DMS 273 treated with DMSO at 0.1 percent for 48 hours (cell line): Measurements from ENCODE around the gene ZBED4.

Source experiments
- DNase-seq: peaks from one replicate; lab custom pipeline; 2025; lab: John Stamatoyannopoulos, UW

Gene ZBED4

DNA sequence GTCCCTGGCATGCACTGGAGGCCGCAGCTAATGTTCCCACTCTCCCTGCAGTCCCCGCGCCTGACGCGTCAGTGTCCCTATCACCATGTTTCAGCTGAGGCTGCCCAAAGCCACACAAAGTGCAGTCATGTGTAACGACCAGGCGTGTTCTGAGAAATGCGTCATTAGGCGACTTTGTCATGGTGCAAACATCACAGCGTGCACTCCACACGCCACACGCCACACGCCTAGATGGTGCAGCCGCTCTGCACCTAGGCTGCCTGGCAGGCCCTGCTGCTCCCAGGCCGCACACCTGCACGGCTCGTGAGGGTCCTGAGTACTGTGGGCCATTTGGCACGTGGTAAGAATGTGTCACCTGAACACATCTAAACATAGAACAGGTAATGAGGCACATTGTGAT lies 67.2 kb downstream of the ZBED4 start:
- DNase-seq: no peak

DNA sequence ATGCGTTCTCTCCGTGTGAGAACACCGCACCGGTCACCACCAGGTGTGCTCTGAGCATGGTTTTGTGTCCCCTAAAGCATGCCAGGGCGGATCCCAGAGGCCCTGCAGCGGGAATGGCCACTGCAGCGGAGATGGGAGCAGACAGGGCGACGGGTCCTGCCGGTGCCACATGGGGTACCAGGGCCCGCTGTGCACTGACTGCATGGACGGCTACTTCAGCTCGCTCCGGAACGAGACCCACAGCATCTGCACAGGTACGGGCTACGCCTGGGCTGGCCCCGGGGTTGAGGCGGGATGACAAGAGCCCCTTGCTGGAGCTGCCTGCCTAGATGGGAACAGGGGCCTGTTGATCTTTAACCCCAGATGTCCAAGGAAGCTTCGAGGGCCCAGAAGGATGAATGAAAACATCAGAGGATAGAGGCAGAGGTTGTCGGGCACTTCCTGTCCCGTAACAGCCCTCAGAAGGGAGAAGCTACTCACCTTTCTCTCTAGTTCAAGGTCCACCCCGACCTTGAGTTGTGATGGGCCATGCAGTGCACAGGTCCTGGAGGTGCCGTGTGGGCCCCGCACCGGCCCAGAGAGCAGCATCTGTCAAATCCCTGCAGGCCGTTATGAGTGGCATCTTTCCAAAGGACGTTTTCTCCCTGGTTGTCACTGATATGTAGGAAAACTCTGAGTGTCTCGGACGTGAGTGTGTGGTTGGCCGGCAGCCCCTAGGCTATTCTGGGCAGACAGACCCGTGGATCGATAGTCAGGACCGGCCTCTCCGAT lies 68.0 kb downstream of the ZBED4 start:
- DNase-seq: no peak

DNA sequence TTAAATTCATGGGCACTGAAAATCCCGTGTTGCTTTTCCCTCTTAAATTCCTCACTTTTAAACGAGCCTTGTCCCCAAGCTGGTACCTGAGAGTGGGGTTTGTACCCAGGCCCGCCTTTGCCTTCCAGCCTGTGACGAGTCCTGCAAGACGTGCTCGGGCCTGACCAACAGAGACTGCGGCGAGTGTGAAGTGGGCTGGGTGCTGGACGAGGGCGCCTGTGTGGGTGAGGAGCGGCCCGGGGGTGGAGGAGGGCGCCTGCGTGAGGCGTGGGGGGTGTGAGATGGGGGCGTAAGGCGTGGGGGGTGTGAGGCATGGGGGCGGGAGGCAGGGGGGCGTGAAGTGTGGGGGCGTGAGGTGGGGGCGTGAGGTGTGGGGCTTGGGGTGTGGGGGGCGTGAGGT lies 68.8 kb downstream of the ZBED4 start:
- no peak for DNase-seq

DNA sequence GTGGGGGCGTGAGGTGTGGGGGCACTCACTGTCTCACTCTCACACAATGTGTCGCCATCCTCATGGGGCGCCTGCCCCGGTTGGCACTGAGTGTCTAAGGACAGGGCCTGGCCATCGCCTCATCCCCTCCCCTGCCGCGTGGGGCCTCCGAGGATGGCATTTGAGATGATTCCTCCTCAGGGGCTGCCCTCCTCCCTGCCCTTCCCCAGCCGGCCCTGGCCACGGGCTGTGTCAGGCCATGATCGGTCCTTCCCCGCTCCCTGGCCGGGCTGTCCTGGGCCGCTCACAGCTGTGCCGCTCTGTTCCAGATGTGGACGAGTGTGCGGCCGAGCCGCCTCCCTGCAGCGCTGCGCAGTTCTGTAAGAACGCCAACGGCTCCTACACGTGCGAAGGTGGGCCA lies 69.3 kb downstream of the ZBED4 start:
- DNase-seq: no peak

DNA sequence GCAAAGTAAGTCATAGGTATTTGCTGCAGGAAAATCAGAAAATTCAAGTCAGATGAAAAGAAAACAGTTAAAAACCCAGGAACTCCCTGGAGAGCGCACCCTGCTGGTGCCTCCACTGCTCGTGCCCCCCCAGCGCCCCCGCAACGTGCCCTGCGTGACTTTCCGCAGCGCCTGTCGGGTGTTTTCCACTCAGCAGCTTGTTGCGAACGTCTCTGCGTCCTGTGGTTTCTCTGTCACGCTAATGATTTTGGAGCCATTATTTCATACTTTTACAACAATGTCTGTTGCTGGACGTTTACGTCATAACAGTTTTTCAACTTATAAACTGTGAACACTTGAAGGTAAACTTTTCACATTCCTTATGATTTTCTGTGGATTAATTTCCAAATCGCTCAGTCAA lies 69.8 kb downstream of the ZBED4 start:
- DNase-seq: no peak

DNA sequence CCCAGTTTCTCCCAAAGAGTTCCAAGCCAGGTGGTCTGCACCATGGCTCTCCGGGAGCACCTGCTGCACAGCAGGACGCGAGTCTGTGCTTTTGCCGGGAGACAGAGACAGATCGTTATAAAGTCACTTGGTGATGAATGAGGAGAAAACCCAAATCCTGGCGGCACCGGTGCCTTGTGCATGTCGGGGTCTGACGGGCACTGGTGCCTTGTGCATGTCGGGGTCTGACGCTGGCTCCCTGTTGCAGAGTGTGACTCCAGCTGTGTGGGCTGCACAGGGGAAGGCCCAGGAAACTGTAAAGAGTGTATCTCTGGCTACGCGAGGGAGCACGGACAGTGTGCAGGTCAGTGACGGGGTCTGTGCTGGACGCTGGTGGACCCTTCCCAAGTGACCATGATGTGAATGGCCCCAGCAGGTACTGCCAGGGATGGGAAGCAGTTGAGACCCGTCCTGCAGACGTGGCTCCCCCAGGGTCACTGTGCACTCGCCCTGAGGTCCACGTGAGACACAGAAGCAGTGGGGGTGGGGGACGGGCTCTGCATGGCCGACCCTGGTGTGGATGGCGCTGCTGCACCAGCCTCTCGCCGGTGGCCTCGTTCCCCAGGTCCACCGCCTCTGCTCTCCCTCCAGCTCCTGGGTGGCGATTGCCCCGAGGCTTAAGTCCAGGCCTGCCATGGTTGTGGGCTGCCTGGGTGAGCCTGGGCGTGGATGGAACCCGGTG lies 70.6 kb downstream of the ZBED4 start:
- no peak for DNase-seq

DNA sequence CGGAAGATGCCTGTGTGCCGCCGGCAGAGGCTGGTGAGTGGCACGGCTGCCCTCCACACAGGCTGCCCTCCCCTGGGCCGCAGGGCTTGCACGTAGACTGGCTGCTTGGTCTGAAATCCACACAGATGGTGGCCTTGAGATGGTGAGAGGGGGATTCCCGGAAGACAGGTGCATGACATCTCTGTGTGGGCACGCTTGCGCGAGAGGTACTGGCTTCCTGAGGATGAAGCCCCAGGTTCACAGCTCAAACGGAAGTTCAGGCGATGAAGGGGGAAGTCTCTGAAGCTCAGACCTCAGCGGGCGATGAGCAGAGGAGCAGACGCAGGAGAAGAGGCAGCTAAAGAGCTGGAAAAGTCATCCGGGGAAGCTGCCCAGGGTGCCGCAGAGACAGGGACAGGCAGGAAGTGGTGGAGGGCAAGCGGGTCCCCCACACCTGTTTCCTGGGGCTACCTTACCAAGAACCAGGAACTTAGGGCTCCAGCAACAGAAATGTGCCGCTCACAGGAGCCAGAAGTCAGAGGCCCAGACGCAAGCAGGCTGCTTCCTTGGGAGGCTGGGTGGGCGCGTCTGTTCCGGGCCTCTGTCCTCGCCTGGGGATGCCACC lies 72.0 kb downstream of the ZBED4 start:
- DNase-seq: no peak

DNA sequence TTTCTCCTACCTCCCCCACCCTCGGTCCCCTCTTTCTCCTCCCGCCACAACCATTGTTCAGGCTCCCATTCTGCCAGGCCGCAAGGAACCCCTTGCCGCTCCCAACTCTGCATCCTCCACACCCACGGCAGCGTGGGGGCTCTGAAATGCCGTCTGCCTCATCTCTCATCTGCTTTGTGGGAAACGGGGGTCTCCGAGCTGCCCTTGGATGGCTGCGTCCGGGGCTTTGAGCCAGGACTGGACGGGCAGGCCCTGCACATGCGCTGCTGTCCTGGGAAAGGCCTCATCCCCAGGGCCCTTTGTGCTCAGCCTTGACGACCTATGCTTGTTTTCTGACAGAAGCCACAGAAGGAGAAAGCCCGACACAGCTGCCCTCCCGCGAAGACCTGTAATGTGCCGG lies 73.3 kb downstream of the ZBED4 start:
- DNase-seq: no peak

DNA sequence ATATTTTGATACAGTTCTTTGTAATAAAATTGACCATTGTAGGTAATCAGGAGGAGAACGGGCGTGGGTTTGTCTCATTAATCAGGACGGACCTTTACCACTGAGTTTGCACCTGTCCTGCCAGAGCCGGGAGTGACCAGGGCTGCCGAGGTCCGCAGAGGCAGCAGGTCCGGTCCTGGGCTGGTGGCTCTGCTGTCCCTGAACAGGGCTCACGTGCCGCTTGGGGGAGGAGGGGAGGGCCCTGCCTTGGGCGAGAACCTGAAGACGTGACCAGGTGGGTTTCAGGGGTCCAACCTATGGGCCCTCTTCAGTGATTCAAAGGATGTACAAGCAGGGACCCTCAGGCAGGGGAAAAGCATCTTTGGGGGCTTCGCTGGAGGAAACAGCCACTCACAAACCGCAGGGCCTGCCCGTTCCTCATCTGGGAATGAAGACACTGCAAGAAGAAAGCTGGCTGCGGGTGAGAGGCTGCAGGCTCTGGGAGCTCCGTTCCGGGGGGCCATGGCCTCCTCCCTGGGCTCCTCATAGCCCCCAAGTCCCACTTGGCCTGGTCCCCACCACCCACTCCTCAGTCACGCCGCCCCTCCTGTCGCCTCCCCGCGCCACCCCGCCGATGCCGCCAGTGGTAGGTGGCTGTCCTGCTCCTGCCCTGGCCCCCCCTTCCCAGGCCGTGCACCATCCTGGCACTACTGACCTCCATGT lies 74.0 kb downstream of the ZBED4 start:
- no peak for DNase-seq

DNA sequence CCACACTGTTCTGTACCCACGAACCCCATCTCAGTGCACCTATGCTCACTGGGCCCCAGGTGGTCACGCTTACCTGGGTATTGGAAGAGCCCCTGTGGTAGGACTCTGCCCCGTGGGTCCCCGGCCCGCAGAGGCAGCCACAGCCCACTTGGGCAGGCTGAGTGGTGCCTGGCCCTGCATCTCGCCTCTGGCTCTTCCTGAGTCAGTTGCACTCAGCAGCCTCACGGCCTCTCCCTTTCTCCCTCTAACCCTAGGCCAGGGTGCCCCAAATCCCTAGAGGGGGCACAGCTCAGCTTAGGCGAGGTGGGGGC lies 74.5 kb downstream of the ZBED4 start:
- DNase-seq: no peak

DNA sequence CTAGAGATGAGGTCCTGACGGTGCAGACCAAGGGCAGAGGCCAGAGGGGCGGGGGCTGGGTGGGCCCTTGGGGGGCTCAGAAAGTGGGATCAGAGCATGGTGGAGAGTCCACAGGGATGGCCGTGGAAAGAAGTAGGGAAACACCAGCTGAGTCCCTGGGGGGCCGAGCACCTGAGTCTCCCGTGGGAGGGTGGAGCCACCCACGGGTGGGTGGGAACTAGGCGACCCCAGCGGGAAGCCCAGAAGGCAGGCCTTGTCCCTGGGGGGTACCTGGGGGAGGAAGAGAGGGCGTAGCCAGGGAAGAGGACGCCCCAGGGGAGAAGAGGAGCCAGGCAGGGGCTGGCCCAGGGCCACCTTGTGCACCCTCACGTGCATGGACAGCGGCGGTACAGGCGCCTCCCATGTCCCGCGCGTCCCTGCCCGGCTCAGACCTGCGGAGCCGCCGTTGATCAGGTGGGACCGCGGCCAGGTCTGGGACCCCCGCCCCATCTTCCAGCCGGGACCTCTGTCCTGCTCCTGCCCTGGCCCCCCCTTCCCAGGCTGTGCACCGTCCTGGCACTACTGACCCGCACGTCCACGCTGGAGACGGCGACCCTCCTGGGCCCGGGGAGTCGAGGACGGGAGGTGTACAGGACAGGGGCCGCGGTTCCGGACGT lies 75.0 kb downstream of the ZBED4 start:
- DNase-seq: no peak

DNA sequence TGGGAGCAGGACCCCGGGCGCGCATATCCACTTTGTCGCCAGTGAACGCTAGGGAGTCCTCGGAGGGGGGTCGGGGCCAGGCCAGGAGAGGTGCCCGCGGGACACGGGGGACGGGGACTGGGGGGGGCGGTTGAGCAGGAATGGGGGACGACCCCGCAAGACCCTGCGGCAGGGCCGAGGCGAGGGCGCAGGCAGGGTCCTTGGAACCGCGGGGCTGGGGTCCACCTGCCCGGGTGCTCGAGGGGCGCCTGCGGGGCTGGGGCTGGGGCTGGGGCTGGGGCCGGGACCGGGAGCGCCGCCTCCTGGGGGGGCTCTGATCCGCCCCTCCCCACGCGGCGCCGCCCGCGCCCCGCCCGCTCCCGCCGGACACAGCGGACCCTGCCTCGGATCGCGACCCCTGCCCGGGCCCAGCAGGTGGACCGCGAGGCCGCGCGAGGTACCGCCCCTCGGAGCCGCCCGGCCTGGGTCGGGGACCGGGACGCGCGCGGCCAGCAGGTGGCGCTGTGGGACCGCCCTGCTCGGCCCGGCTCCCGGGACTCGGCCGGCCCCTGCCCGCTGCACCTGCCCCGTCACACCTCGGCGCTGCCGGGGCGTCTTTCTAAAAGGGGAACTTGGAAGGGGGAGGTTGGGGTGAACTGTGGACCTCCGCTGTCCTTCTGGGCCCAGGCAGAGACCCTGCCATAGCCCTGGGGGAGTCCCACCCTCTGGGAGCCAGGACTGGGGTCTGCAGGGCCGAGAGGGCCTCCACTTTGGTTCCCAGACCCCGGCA lies 75.8 kb downstream of the ZBED4 start:
- no peak for DNase-seq

DNA sequence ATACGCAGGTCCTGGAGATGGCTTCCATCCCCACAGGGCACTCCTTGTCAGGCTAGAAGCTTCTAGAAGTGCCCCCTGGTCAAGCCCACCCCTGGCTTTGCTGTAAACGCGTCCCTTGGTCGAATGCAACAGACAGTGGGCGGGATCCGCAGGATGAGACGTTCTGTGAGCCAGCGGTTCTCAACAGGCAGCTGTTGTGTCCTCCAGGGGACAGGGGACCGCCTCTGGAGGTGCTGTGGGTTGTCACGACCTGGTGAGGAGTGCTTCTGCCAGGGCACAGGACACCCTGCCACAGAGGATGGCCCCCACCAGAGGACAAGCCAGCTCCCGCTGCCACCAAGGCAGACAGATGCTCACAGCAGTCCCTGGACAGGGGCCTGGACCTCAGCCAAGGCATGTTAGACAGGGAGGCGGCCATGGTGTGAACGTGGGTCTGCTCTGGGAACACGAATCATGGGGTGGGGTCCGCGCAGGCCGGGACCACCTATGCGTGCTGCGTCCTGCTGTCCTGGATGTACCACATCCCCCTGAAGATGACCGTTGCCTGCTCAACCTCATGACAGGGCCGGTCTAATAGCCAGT lies 76.4 kb downstream of the ZBED4 start:
- no peak for DNase-seq

DNA sequence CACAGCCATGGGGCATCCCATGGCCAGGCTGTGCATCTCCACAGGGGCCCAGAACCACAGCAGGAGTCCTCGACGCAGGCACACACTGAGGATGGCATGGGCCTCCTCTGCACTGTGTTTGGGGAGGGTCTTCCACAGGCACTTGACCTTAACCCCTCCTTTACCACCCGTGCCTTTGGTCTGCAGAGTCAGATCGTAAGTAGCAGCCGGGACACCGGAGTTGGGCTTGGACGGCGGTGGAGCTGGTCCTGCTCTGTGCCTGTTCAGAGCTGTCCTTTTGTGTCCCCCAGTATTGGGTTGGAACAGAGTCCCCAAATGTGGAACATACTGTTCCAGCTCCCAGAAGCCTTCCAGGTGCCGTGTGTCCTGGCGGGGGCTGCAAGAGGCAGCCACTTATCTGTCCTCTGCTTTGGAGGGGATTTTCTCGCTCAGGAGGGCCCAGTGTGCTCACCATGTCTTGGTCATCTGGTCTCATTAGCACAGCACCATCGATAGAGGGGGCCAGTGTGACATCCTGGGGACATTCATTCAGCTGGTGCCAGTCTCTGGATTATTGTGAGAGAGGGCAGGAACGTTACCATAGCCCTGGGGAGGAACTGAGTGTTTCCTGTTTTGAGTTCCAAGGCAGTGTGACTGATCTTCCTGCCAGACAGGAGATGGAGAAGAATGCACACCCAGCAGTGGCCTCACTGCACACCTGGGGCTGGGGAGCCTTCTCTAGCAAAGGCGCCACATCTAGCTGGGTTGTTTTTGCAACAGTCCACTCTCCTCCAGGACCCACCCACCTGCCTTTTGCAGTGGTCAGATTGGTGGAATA lies 77.2 kb downstream of the ZBED4 start:
- DNase-seq: no peak

DNA sequence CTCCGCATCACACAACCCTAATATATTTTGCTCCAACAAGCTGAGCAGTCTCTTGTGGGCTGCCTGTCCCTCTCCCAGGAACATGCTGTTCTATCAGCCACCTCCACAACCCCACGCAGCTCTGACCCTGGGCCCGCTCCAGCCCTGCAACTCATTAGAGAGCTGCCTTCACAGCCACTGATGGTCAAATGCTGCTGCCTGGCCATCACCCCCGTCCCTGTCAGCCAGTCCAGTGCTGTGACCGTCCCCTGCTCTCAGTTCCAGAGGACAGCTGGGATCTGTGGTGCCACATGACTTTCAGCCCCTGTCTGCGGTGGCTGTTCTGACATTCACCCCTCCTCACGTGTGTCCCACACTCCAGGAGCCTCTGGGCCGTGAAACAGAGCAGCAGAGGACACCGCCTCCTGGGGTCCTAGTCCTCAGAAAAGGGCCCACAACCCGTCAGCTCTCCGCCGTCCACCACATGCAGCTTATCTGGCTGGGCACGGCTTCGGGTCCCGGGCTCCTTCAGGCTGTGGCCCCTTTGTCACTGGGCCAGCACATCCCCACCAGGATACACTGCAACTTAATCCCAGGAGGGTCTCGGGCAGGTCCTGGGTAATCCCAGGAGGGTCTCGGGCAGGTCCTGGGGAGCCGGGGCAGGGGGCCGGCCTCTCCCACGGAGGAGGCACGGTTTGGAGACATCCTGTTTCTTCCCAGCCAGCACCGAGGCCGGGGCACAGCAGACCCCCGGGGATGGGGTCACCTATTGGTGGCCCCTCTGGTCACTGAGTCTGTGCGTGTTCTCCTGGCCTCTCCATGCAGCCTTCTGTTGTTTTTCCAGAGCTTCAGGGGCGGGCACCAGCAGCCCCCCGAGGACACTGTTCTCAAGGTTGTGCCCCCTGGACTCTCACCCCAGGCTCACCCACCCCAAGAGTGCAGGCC lies 79.9 kb downstream of the ZBED4 start:
- no peak for DNase-seq

DNA sequence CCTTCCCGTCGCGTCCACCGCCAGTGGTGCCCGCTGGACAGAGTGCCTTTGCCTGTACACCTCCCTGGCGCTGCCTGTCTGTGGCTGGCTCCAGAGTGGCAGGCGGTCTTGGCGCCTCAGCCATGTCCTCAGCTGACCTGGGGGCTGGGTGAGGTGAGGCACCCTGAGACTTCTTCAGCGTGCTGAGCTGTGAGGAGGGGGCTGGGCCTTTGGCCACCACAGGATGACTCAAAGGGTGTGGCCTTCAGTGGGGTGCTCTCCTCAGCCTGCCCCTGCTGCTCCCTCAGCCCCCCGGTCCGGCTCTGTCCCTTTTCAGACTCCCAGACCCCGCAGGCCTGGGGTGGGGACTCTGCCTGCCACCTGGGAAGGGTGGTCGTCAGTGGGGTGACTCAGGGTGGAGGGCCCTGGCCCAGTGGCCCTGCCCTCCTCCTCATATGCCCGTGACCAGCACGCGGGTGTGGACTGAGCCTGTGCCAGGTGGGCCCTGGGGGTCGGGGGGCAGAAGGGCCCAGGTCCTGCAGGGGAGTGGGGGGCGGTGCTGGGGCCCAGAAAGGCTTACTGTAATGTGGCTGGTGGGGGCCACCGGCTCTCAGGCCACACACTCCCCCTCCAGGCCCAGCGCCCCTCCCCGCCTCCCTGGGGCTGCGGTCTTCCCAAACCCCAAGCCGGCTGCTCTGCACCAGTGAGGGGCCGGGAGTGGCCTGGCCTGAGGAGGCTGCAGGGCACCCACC lies 80.7 kb downstream of the ZBED4 start:
- DNase-seq: no peak

DNA sequence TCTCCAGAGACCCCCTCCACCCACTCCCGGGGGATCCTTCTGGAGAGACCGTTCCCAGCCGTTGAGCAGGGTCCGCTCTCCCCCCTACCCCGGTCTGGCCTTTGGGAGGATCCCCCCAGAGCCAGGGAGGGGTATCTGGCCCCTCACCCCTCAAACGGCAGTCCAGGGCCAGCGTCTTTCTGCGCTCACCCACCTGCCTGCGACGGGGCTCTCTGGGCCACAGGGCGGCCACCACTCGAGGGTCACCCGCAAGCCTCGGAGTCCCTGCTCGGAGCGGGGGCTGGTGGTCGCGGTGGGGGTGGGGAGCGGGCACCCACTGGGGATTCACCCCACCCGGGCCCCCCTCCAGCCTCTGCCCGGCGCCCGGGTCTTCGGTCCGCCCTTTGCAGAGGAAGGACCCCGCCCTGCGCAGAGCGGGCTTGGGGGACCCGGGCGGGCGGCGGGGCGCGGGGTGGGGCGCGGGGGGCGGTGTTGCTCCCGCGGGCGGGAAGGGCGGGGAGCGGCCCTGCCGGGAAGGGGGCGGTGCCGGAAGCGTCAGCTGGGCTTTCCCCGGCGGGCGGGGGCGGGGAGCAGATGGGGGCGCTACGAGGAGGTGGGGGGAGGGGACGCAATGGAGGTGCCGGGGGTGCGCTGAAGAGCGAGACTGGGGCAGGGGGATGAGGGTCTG lies 81.4 kb downstream of the ZBED4 start:
- DNase-seq: no peak

DNA sequence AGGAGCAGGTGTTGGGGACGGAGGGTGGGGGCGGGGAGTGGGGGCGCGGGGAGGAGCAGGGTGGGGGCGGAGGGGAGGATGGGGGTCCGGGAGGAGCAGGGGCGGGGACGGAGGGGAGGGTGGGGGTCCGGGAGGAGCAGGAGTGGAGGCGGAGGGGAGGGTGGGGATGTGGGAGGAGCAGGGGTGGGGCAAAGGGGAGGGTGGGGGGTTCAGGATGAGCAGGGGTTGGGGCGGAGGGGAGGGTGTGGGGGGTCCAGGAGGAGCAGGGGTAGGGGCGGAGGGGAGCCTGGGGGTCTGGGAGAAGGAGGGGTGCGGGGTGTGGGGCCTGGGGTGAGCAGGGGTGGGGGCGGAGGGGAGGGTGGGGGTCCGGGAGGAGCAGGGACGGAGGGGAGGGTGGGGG lies 81.9 kb downstream of the ZBED4 start:
- DNase-seq: no peak
